ACC112 (cell line): ENCODE measurements around the gene OR4N5.
"Not testable (repeated sequence)": the region's sequence is repeated elsewhere in the genome, so short reads cannot be mapped to it uniquely, and the experiment has no call there.

Experiments used
- H2AFZ ChIP-seq: fragments of 200-600 bp; sonication (generic); one replicate; pipeline ENCODE4 v1.6.0; 2017; ENCODE audit warnings: antibody characterized with exemption, low read length; ENCODE audit not compliant: unreplicated experiment
- H3K27ac ChIP-seq: fragments of 200-600 bp; sonication (generic); 2 replicates; pipeline ENCODE4 v1.5.1; 2014; ENCODE audit warnings: low read depth, mild to moderate bottlenecking, antibody characterized with exemption, low read length, moderate library complexity
- H3K27me3 ChIP-seq: fragments of 200-600 bp; sonication (generic); 2 replicates; pipeline ENCODE4 v1.6.1; 2014; ENCODE audit warnings: mild to moderate bottlenecking, antibody characterized with exemption, low read length, moderate library complexity, mixed read lengths; ENCODE audit not compliant: insufficient read depth
- H3K36me3 ChIP-seq: fragments of 200-600 bp; sonication (generic); 2 replicates; pipeline ENCODE4 v1.6.1; 2016; ENCODE audit warnings: mild to moderate bottlenecking, antibody characterized with exemption, low read length, moderate library complexity, mixed read lengths; ENCODE audit not compliant: insufficient read depth
- H3K4me1 ChIP-seq: fragments of 200-600 bp; sonication (generic); one replicate; pipeline ENCODE4 v1.6.1; 2016; ENCODE audit warnings: low read length, mixed read lengths; ENCODE audit not compliant: insufficient read depth, unreplicated experiment, control insufficient read depth
- H3K4me3 ChIP-seq: fragments of 200-600 bp; sonication (generic); 2 replicates; pipeline ENCODE4 v1.5.1; 2014; ENCODE audit warnings: mild to moderate bottlenecking, low read depth, low read length
- H3K79me2 ChIP-seq: fragments of 200-600 bp; sonication (generic); one replicate; pipeline ENCODE4 v1.6.0; 2016; ENCODE audit warnings: low read length; ENCODE audit not compliant: control insufficient read depth, unreplicated experiment, insufficient read depth

Gene OR4N5

DNA sequence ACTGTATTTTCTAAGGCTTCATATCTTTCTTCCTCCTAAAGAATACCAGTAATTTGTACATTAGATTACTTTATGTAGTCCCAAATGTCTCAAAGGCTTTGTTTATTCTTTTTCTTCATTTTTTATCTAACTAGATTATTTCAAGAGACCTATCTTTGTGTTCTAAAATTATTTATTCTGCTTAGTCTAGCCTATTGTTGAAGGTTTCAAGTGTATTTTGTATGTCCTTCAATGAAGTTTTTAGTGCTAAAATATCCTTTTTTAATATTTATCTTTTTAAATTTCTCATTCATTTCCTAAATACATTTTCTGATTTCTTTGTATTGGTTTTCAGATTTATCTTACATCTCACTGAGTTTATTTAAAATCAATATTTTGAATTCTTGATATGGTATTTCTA, 25.8 kb downstream of the OR4N5 start:
- Histone ChIP-seq H3K4me3 (no peak overlapping the region), H3K27me3 (no peaks in the 10 kb centered on the region; the same call in 1 of the 2 replicates), H2AFZ (no peak overlapping the region), H3K79me2 (no peaks in the 10 kb centered on the region), H3K4me1 (no peaks in the 10 kb centered on the region), H3K27ac (no peak overlapping the region), H3K36me3 (no peaks in the 10 kb centered on the region)

DNA sequence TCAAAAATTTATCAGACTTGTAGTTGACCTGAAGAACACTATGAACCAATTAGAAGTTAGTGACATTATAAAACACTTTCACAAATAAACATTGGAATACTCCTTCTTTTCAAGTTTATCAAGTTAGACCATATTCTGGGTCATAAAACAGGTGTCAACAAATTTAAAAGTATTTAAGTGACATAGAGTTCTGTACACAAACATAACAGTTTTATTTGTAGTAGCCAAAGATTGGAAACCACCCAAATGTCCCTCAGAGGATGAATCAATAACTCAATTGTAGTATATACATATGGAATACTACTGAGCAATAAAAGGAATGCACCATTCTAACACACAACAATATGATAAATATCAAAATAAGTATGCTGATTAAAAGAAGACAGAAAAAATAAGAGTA, 28.5 kb downstream of the OR4N5 start:
- H3K4me3 ChIP-seq: no peak overlapping the region
- no peak overlapping the region for H3K27ac ChIP-seq
- no peaks in the 10 kb centered on the region; the same call in 1 of the 2 replicates for H3K27me3 ChIP-seq
- no peaks in the 10 kb centered on the region for H3K4me1 ChIP-seq
- H3K36me3 ChIP-seq: no peaks in the 10 kb centered on the region
- no peak overlapping the region for H2AFZ ChIP-seq
- no peaks in the 10 kb centered on the region for H3K79me2 ChIP-seq

DNA sequence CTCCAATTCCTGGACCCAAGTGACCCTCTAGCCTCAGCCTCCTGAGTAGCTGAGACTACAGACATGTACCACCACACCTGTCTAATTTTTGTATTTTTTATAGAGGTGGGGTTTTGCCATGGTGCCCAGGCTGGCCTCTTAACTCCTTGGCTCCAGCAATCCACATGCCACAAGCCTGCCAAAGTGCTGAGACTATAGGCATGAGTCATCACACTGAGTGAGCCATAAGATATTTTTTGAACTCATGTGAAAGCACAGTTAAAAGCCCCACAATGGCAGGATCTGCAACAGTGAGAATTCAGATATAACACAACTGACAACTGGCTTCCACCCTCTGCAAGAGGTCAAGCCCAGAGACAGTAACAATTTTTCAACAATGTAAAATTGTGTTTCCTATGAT, 31.2 kb downstream of the OR4N5 start:
- H2AFZ ChIP-seq, H3K27ac ChIP-seq, H3K4me3 ChIP-seq, H3K27me3 ChIP-seq, H3K79me2 ChIP-seq, H3K36me3 ChIP-seq, H3K4me1 ChIP-seq: not testable (repeated sequence)

DNA sequence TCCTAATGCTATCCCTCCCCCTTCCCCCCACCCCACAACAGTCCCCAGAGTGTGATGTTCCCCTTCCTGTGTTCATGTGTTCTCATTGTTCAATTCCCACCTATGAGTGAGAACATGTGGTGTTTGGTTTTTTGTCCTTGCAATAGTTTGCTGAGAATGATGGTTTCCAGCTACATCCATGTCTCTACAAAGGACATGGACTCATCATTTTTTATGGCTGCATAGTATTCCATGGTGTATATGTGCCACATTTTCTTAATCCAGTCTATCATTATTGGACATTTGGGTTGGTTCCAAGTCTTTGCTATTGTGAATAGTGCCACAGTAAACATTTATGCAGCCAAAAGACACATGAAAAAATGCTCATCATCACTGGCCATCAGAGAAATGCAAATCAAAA, 35.6 kb downstream of the OR4N5 start:
- H3K4me3 ChIP-seq, H3K79me2 ChIP-seq, H2AFZ ChIP-seq, H3K36me3 ChIP-seq, H3K27ac ChIP-seq, H3K4me1 ChIP-seq: not testable (repeated sequence)
- H3K27me3 ChIP-seq: peaks cover 13% of the 10 kb centered on the region

DNA sequence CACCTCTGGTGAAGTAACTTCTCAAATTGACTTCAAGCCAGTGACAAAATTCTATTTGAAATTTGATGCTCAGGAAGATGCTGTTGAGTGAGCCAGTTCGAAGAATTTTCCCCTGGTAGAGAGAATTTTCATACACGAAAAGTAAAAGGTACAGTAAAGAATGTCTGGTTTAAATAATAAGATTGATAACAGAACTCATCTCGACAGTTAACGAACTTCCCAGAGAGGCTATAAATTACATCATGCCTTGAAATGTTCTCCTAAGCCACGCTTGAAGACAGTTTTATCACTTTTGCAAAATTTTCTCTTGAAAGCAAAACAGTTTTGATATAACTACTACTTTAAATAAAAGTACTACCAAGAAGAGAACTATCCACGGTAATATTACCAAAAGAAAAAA, 37.7 kb downstream of the OR4N5 start:
- H3K4me1 ChIP-seq: no peaks in the 10 kb centered on the region
- H3K27me3 ChIP-seq: peaks cover 13% of the 10 kb centered on the region
- H3K4me3 ChIP-seq: no peak overlapping the region
- H3K36me3 ChIP-seq: no peaks in the 10 kb centered on the region
- H3K79me2 ChIP-seq: no peaks in the 10 kb centered on the region
- H3K27ac ChIP-seq: no peak overlapping the region
- no peak overlapping the region for H2AFZ ChIP-seq

DNA sequence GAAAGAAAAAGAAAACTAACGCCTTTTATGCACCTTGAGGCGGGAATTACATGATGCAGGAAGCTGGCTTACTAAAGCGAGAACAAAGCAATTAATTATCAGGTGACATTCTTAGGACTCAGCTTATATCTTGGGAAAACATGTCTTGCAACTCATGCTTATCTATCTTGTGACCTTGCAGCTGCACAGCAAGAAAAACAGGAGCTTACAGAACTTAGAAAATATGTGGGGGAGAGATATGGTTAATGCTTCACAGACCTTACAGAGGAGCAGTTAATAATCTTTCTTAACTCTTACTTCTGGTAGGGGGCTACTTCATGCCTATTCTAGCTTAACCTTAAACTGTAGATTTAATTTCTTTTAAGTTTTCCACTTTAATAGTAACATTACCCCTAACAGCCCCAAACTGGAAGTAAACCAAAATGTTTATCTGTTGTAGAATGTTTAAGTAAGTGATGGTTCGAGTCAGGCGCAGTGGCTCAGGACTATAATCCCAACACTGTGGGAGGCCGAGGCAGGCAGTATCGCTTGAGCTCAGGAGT, 38.9 kb downstream of the OR4N5 start:
- H3K4me3 ChIP-seq: no peak overlapping the region
- no peaks in the 10 kb centered on the region for H3K4me1 ChIP-seq
- H2AFZ ChIP-seq: no peak overlapping the region
- no peaks in the 10 kb centered on the region for H3K79me2 ChIP-seq
- H3K27me3 ChIP-seq: peaks cover 12% of the 10 kb centered on the region
- H3K27ac ChIP-seq: no peak overlapping the region
- H3K36me3 ChIP-seq: no peaks in the 10 kb centered on the region

GRCh38 chr14:20179218-20179617, 40.6 kb downstream of the OR4N5 start:
- Histone ChIP-seq H3K4me1 (no peaks in the 10 kb centered on the region), H2AFZ (no peak overlapping the region), H3K79me2 (no peaks in the 10 kb centered on the region), H3K36me3 (no peaks in the 10 kb centered on the region), H3K4me3 (no peak overlapping the region), H3K27me3 (peaks cover 8% of the 10 kb centered on the region), H3K27ac (no peak overlapping the region)

GRCh38 chr14:20179880-20180279, 41.3 kb downstream of the OR4N5 start:
- no peaks in the 10 kb centered on the region for H3K36me3 ChIP-seq
- H3K4me1 ChIP-seq: no peaks in the 10 kb centered on the region
- H3K27me3 ChIP-seq: peaks cover 8% of the 10 kb centered on the region
- no peak overlapping the region for H2AFZ ChIP-seq
- H3K79me2 ChIP-seq: no peaks in the 10 kb centered on the region
- H3K4me3 ChIP-seq: no peak overlapping the region
- H3K27ac ChIP-seq: no peak overlapping the region

GRCh38 chr14:20180486-20180885, 41.9 kb downstream of the OR4N5 start:
- no peaks in the 10 kb centered on the region for H3K36me3 ChIP-seq
- no peaks in the 10 kb centered on the region for H3K4me1 ChIP-seq
- no peak overlapping the region for H3K27ac ChIP-seq
- peaks cover 6% of the 10 kb centered on the region for H3K27me3 ChIP-seq
- H3K79me2 ChIP-seq: no peaks in the 10 kb centered on the region
- H3K4me3 ChIP-seq: no peak overlapping the region
- no peak overlapping the region for H2AFZ ChIP-seq

GRCh38 chr14:20184181-20184580, 45.6 kb downstream of the OR4N5 start:
- H3K27ac ChIP-seq: no peak overlapping the region

GRCh38 chr14:20190596-20190995, 52.0 kb downstream of the OR4N5 start, which contains the start of gene OR11G2:
Gene OR11G2 (plus strand): TSS chr14:20190896. CDS start chr14:20197438, 6,542 bp downstream.
- Histone ChIP-seq H3K4me3 (no peak within 1 kb of the TSS), H3K79me2 (no peaks in the 10 kb centered on the region), H3K4me1 (no peaks in the 10 kb centered on the region), H3K27ac (no peak within 1 kb of the TSS), H3K36me3 (no peaks in the 10 kb centered on the region), H3K27me3 (peaks cover 49% of the 10 kb centered on the region), H2AFZ (no peak within 1 kb of the TSS)

More at GRCh38 chr14:20184181-20184580, 45.6 kb downstream of the OR4N5 start:
- no peaks in the 10 kb centered on the region for H3K36me3 ChIP-seq
- no peaks in the 10 kb centered on the region for H3K27me3 ChIP-seq
- no peaks in the 10 kb centered on the region for H3K4me1 ChIP-seq
- no peak overlapping the region for H3K4me3 ChIP-seq
- no peak overlapping the region for H2AFZ ChIP-seq
- H3K79me2 ChIP-seq: no peaks in the 10 kb centered on the region
